ENCODE results near the gene FER.

FER gene

GRCh38 chr5:109156885-109157284, 409.2 kb downstream of the FER start:
- Histone ChIP-seq H3K27me3 (ENCODE audit: insufficient read depth, poor library complexity, severe bottlenecking) (no peaks in the 10 kb centered on the region), H3K27ac (replicated peaks) (no peak overlapping the region), H3K4me3 (replicated peaks; ENCODE audit: insufficient read depth, low read length) (no peak overlapping the region)
- TF ChIP-seq REST (IDR thresholded peaks at IDR 0.05; ENCODE audit: insufficient replicate concordance, low read depth) (no peak), CTCF (IDR thresholded peaks at IDR 0.05; ENCODE audit: insufficient read depth, low read length) (no peak), POLR2AphosphoS5 (IDR thresholded peaks at IDR 0.05; ENCODE audit: low read depth) (no peak), SPI1 (IDR thresholded peaks at IDR 0.05; ENCODE audit: borderline replicate concordance, low read depth) (no peak), GABPA (IDR thresholded peaks at IDR 0.05; ENCODE audit: low read depth) (no peak)
- DNase-seq (ENCODE audit: low read depth in 1 of 2, low spot score in 1 of 2): no peak

GRCh38 chr5:109160468-109160867, 412.8 kb downstream of the FER start:
- Histone ChIP-seq H3K27me3 (ENCODE audit: insufficient read depth, poor library complexity, severe bottlenecking) (no peaks in the 10 kb centered on the region), H3K27ac (replicated peaks) (no peak overlapping the region), H3K4me3 (replicated peaks; ENCODE audit: insufficient read depth, low read length) (no peak overlapping the region)
- TF ChIP-seq SPI1 (IDR thresholded peaks at IDR 0.05; ENCODE audit: borderline replicate concordance, low read depth) (no peak), POLR2AphosphoS5 (IDR thresholded peaks at IDR 0.05; ENCODE audit: low read depth) (no peak), GABPA (IDR thresholded peaks at IDR 0.05; ENCODE audit: low read depth) (no peak), REST (IDR thresholded peaks at IDR 0.05; ENCODE audit: insufficient replicate concordance, low read depth) (no peak), CTCF (IDR thresholded peaks at IDR 0.05; ENCODE audit: insufficient read depth, low read length) (no peak)
- DNase-seq (ENCODE audit: low read depth in 1 of 2, low spot score in 1 of 2): no peak

- Histone ChIP-seq H3K4me3 (replicated peaks; ENCODE audit: insufficient read depth, low read length) (no peak overlapping the region), H3K27me3 (ENCODE audit: insufficient read depth, poor library complexity, severe bottlenecking) (no peaks in the 10 kb centered on the region), H3K27ac (replicated peaks) (no peak overlapping the region)
- no peak for DNase-seq (ENCODE audit: low read depth in 1 of 2, low spot score in 1 of 2)
- TF ChIP-seq REST (IDR thresholded peaks at IDR 0.05; ENCODE audit: insufficient replicate concordance, low read depth): no peak
- no peak for TF ChIP-seq POLR2AphosphoS5 (IDR thresholded peaks at IDR 0.05; ENCODE audit: low read depth)
- no peak for TF ChIP-seq SPI1 (IDR thresholded peaks at IDR 0.05; ENCODE audit: borderline replicate concordance, low read depth)
- TF ChIP-seq CTCF (IDR thresholded peaks at IDR 0.05; ENCODE audit: insufficient read depth, low read length): no peak
- TF ChIP-seq GABPA (IDR thresholded peaks at IDR 0.05; ENCODE audit: low read depth): no peak
These were observed 414.4 kb downstream of the FER start for GRCh38 chr5:109161914-109162683.

All from HL-60 (cell line).